SK-N-SH treated with all-trans-retinoic acid at 6 μM for 48 hours (cell line): Measurements from ENCODE around the gene BOC.

ENCODE experiments used
- ATAC-seq: fragments of 200-7000 bp; cut with Tn5 transposase; 3 replicates; pipeline ENCODE4 v1.9.1; 2020; ENCODE audit warnings: mild to moderate bottlenecking, moderate library complexity
- ARNTL ChIP-seq: fragments of 450-650 bp; formaldehyde crosslinking; IDR thresholded peaks from 2 replicates; pipeline ENCODE4 v1.5.0; 2020; ENCODE audit warnings: low read depth, mild to moderate bottlenecking, moderate library complexity, borderline replicate concordance
- BACH2 ChIP-seq: fragments of 250-450 bp; sonication (Bioruptor Pico); IDR thresholded peaks from 2 replicates; pipeline ENCODE4 v1.9.0; 2021; ENCODE audit warnings: mild to moderate bottlenecking, borderline replicate concordance
- CSDC2 ChIP-seq: fragments of 250-450 bp; sonication (Bioruptor Pico); IDR thresholded peaks from 2 replicates; pipeline ENCODE4 v1.5.0; 2020; ENCODE audit warnings: mild to moderate bottlenecking, moderate library complexity
- ESRRG ChIP-seq: fragments of 250-450 bp; sonication (Bioruptor Pico); IDR thresholded peaks from 2 replicates; pipeline ENCODE4 v1.6.1; 2021; ENCODE audit warnings: mild to moderate bottlenecking
- GLIS3 ChIP-seq: fragments of 250-450 bp; sonication (Bioruptor Pico); IDR thresholded peaks from 2 replicates; pipeline ENCODE4 v1.5.0; 2020; ENCODE audit warnings: mild to moderate bottlenecking, moderate library complexity
- ISL1 ChIP-seq: fragments of 250-450 bp; sonication (Bioruptor Pico); IDR thresholded peaks from 2 replicates; pipeline ENCODE4 v2.1.2; 2022; ENCODE audit warnings: mild to moderate bottlenecking, moderate library complexity
- OSR1 ChIP-seq: fragments of 250-450 bp; sonication (Bioruptor Pico); IDR thresholded peaks from 2 replicates; pipeline ENCODE4 v1.8.0; 2022; ENCODE audit warnings: moderate library complexity, mild to moderate bottlenecking, inconsistent platforms
- PPARA ChIP-seq: fragments of 250-450 bp; sonication (Bioruptor Pico); IDR thresholded peaks from 2 replicates; pipeline ENCODE4 v1.5.0; 2020; ENCODE audit warnings: mild to moderate bottlenecking, borderline replicate concordance
- RARB ChIP-seq: fragments of 250-450 bp; sonication (Bioruptor Pico); IDR thresholded peaks from 2 replicates; pipeline ENCODE4 v1.8.0; 2021; ENCODE audit warnings: mild to moderate bottlenecking, moderate library complexity
- SNAI2 ChIP-seq: fragments of 250-450 bp; sonication (Bioruptor Pico); IDR thresholded peaks from 2 replicates; pipeline ENCODE4 v1.5.0; 2020; ENCODE audit warnings: mild to moderate bottlenecking, moderate library complexity
- TCF4 ChIP-seq: fragments of 250-450 bp; sonication (Bioruptor Pico); IDR thresholded peaks from 2 replicates; pipeline ENCODE4 v1.8.0; 2021; ENCODE audit warnings: mild to moderate bottlenecking, moderate library complexity, borderline replicate concordance
- TOX ChIP-seq: fragments of 250-450 bp; sonication (Bioruptor Pico); IDR thresholded peaks from 2 replicates; pipeline ENCODE4 v1.8.0; 2021; ENCODE audit warnings: mild to moderate bottlenecking, moderate library complexity, borderline replicate concordance
- ZC3H10 ChIP-seq: fragments of 250-450 bp; sonication (Bioruptor Pico); IDR thresholded peaks from 2 replicates; pipeline ENCODE4 v1.5.1; 2021; ENCODE audit warnings: mild to moderate bottlenecking, moderate library complexity
- ZFP3 ChIP-seq: fragments of 250-450 bp; sonication (Bioruptor Pico); IDR thresholded peaks from 2 replicates; pipeline ENCODE4 v1.5.0; 2020; ENCODE audit warnings: mild to moderate bottlenecking, moderate library complexity
- ZFP30 ChIP-seq: fragments of 450-650 bp; formaldehyde crosslinking; IDR thresholded peaks from 2 replicates; pipeline ENCODE4 v1.5.0; 2022; ENCODE audit warnings: mild to moderate bottlenecking, moderate library complexity
- ZNF565 ChIP-seq: fragments of 450-650 bp; formaldehyde crosslinking; conservative IDR thresholded peaks from 2 replicates; pipeline ENCODE4 v1.5.0; 2020; ENCODE audit warnings: low read depth, mild to moderate bottlenecking, moderate library complexity
- TF ChIP-seq, protein P1 (sequence below): fragments of 250-450 bp; sonication (Bioruptor Pico); IDR thresholded peaks from 2 replicates; pipeline ENCODE4 v1.5.1; 2020; ENCODE audit warnings: low read depth, mild to moderate bottlenecking, moderate library complexity
- TF ChIP-seq, protein P2 (sequence below): fragments of 250-450 bp; sonication (Bioruptor Pico); IDR thresholded peaks from 2 replicates; pipeline ENCODE4 v1.5.1; 2021; ENCODE audit warnings: mild to moderate bottlenecking, moderate library complexity
- TF ChIP-seq, protein P3 (sequence below): fragments of 250-450 bp; sonication (Bioruptor Pico); IDR thresholded peaks from 2 replicates; pipeline ENCODE4 v1.8.0; 2021; ENCODE audit warnings: low read depth, mild to moderate bottlenecking, moderate library complexity, borderline replicate concordance

BOC gene

DNA sequence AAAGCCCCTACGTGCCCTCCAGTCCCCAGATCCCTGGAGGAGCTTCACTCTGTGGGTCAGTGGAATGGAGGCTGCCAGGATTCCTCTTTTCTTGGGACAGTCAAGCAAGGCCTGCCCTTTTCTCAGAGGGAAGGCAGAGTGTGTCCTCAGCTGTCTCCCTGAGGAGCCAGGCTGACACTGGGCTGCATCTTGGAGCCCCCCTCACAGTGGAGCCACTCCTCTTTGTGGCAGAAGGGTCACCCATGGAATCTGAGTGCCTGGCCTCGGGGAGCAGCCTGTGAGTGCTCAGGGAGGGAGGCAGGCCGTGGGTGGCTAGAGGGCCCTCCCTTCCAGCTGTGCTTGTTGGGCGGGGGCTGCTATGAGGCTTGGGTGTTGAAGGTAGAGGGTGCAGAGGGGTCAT lies 41.2 kb downstream of the BOC start:
- TF ChIP-seq GLIS3 (CRISPR knock-in tag) (no peak), ZFP30 (CRISPR knock-in tag) (no peak), TOX (CRISPR knock-in tag) (no peak), RARB (CRISPR knock-in tag) (no peak), ZNF565 (CRISPR knock-in tag) (no peak), ZFP3 (CRISPR knock-in tag) (no peak), SNAI2 (CRISPR knock-in tag) (no peak), ZC3H10 (CRISPR knock-in tag) (no peak), ARNTL (CRISPR knock-in tag) (no peak), OSR1 (CRISPR knock-in tag) (no peak), TCF4 (CRISPR knock-in tag) (no peak), ISL1 (CRISPR knock-in tag) (no peak), BACH2 (CRISPR knock-in tag) (no peak)
- TF ChIP-seq, protein P1, sequence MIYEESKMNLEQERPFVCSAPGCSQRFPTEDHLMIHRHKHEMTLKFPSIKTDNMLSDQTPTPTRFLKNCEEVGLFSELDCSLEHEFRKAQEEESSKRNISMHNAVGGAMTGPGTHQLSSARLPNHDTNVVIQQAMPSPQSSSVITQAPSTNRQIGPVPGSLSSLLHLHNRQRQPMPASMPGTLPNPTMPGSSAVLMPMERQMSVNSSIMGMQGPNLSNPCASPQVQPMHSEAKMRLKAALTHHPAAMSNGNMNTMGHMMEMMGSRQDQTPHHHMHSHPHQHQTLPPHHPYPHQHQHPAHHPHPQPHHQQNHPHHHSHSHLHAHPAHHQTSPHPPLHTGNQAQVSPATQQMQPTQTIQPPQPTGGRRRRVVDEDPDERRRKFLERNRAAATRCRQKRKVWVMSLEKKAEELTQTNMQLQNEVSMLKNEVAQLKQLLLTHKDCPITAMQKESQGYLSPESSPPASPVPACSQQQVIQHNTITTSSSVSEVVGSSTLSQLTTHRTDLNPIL, result no peak
- TF ChIP-seq, protein P2, sequence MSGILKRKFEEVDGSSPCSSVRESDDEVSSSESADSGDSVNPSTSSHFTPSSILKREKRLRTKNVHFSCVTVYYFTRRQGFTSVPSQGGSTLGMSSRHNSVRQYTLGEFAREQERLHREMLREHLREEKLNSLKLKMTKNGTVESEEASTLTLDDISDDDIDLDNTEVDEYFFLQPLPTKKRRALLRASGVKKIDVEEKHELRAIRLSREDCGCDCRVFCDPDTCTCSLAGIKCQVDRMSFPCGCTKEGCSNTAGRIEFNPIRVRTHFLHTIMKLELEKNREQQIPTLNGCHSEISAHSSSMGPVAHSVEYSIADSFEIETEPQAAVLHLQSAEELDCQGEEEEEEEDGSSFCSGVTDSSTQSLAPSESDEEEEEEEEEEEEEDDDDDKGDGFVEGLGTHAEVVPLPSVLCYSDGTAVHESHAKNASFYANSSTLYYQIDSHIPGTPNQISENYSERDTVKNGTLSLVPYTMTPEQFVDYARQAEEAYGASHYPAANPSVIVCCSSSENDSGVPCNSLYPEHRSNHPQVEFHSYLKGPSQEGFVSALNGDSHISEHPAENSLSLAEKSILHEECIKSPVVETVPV (CRISPR knock-in tag), result no peak
- TF ChIP-seq, protein P3, sequence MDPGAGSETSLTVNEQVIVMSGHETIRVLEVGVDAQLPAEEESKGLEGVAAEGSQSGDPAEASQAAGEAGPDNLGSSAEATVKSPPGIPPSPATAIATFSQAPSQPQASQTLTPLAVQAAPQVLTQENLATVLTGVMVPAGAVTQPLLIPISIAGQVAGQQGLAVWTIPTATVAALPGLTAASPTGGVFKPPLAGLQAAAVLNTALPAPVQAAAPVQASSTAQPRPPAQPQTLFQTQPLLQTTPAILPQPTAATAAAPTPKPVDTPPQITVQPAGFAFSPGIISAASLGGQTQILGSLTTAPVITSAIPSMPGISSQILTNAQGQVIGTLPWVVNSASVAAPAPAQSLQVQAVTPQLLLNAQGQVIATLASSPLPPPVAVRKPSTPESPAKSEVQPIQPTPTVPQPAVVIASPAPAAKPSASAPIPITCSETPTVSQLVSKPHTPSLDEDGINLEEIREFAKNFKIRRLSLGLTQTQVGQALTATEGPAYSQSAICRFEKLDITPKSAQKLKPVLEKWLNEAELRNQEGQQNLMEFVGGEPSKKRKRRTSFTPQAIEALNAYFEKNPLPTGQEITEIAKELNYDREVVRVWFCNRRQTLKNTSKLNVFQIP (CRISPR knock-in tag), result no peak
- ATAC-seq, result no peak

DNA sequence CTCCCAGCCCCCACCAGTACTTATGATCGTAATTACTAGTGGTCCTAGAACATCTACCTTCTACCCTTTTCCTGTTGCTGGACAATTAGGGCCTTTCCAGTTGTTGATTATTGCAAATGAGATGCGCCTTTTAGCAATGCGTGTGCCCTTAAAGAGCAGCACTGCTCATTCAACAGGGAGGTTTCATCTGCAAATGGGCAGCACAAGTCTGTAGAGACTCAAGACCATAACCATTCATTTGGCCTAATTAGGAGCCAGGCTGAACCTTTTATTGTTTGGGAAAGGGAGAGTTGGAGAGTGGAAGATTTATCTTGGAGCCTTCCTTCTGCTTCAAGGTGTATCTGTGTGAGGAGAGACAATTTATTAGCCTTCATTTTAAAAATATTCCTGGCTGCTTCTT lies 42.3 kb downstream of the BOC start:
- TF ChIP-seq, protein P3 (CRISPR knock-in tag), result no peak
- TF ChIP-seq ARNTL (CRISPR knock-in tag) (no peak), ZC3H10 (CRISPR knock-in tag) (no peak), ZFP30 (CRISPR knock-in tag) (no peak), RARB (CRISPR knock-in tag) (no peak), ESRRG (CRISPR knock-in tag) (no peak)
- TF ChIP-seq, protein P2 (CRISPR knock-in tag), result no peak
- ATAC-seq, result no peak

DNA sequence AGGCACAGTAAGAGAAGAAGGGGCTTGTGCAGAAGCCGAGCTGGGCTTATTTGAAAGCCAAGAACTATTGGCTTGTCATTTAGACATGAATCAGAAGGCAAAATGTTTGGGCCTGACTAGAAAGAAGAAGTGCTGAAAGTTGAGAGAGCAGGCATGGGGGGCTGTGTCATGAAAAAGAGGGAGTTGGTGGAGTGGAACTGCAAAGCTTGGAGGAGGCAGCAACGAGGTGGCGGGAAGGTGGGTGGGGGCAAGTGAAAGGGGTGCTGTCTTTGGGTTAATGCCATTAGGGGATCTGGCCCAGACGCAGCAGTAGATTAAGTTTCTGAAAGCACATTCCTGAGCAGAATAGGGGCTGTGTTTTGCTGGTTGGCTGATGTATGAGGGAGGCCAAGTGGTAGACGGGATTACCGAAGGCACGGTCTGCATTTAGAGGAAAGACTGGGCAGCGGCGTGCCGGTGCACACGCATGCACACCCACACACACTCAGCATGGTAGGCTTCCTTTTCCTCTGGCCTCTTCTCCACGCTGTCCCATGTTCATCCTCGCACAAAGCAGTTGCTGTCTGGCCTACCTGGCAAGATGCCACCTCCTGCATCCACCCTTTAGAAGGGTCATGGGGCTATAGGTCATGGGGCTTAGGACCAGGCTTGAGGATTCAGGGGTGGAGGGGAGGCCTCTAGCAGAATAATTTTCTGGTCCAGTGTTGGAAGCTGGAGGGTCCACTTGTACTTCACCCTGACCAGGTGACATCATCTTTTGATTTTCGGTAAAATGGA lies 43.0 kb downstream of the BOC start:
- 0 out of 3 replicates have a peak, but pooled peaks have one; percentile 22 for ATAC-seq
- TF ChIP-seq ZFP30 (CRISPR knock-in tag) (no peak), GLIS3 (CRISPR knock-in tag) (no peak), PPARA (no peak), ZC3H10 (CRISPR knock-in tag) (no peak), ZNF565 (CRISPR knock-in tag) (no peak), CSDC2 (CRISPR knock-in tag) (no peak), SNAI2 (CRISPR knock-in tag) (no peak)
- TF ChIP-seq, all 23 proteins: peak for 0
